Gastrocnemius medialis (tissue), 4 donors: Measurements from ENCODE around the gene ARHGAP22.

Source experiments
- POLR2A ChIP-seq, 2 donors: fragments of 450-650 bp; IDR thresholded peaks; one replicate each; pipeline ENCODE4 v1.6.1; 2017; ENCODE audit warnings: antibody characterized with exemption in 2 of 2, mild to moderate bottlenecking in 2 of 2, moderate library complexity in 2 of 2
- TF ChIP-seq, protein P1 (sequence below), 5 experiments: fragments of 450-650 bp in 3 of 5; fragments of 200-600 bp in 2 of 5; sonication (generic) in 2 of 5; IDR thresholded peaks in 4 of 5; conservative IDR thresholded peaks in 1 of 5; 1 replicate in 4 of 5; 2 replicates in 1 of 5; pipeline ENCODE4 v1.5.1; 2016 to 2019; ENCODE audit warnings: antibody characterized with exemption in 5 of 5, mild to moderate bottlenecking in 3 of 5, moderate library complexity in 3 of 5

- TF ChIP-seq, protein P1, sequence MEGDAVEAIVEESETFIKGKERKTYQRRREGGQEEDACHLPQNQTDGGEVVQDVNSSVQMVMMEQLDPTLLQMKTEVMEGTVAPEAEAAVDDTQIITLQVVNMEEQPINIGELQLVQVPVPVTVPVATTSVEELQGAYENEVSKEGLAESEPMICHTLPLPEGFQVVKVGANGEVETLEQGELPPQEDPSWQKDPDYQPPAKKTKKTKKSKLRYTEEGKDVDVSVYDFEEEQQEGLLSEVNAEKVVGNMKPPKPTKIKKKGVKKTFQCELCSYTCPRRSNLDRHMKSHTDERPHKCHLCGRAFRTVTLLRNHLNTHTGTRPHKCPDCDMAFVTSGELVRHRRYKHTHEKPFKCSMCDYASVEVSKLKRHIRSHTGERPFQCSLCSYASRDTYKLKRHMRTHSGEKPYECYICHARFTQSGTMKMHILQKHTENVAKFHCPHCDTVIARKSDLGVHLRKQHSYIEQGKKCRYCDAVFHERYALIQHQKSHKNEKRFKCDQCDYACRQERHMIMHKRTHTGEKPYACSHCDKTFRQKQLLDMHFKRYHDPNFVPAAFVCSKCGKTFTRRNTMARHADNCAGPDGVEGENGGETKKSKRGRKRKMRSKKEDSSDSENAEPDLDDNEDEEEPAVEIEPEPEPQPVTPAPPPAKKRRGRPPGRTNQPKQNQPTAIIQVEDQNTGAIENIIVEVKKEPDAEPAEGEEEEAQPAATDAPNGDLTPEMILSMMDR (IDR thresholded peaks at IDR 0.05 in 4 of 5, conservative IDR thresholded peaks at IDR 0.05 in 1 of 5): no peak
- TF ChIP-seq POLR2A (IDR thresholded peaks at IDR 0.05): no peak
Measured at GRCh38 chr10:48623607-48624132, 18.8 kb upstream of the ARHGAP22 start.
